NAMALWA (cell line): ENCODE data around the gene ERFE.

Experiments
- DNase-seq: peaks from one replicate; pipeline ENCODE4 v3.0.0-alpha.2; 2015; ENCODE audit warnings: low spot score

The ERFE gene

DNA sequence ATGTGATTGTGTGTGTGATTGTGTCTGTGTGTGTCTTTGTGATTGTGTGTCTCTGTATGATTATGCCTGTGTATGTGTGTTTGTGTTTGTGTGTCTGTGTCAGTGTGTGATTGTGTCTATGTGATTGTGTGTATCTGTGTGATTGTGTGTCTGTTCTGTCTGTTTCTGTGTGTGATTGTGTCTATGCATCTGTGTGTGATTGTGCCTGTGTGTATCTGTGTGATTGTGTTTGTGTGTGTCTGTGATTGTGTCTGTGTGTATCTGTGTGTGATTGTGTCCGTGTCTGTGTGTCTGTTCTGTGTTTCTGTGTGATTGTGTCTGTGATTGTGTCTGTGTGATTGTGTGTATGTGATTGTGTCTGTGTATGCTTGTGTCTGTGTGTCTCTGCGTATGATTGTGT, 32.4 kb upstream of the ERFE start:
- no peak for DNase-seq

DNA sequence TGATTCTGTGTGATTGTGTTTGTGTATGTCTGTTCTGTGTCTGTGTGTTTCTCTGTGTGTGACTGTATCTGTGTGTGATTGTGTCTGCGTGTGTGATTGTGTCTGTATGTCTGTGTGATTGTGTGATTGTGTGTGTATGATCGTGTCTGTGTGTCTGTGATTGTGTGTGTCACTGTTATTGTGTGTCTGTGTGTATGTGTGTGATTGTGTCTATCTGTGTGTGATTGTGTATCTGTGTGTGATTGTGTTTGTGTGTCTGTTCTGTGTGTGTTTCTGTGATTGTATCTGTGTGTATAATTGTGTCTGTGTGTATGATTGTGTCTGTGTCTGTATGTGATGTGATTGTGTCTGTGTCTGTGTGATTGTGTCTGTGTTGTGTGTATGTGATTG, 32.0 kb upstream of the ERFE start:
- no peak for DNase-seq

GRCh38 chr2:238127165-238128060, 31.4 kb upstream of the ERFE start:
- no peak for DNase-seq

GRCh38 chr2:238128061-238128440, 30.7 kb upstream of the ERFE start:
- DNase-seq, result no peak

- DNase-seq, result no peak
Observed at GRCh38 chr2:238128534-238129001, 30.2 kb upstream of the ERFE start.

DNA sequence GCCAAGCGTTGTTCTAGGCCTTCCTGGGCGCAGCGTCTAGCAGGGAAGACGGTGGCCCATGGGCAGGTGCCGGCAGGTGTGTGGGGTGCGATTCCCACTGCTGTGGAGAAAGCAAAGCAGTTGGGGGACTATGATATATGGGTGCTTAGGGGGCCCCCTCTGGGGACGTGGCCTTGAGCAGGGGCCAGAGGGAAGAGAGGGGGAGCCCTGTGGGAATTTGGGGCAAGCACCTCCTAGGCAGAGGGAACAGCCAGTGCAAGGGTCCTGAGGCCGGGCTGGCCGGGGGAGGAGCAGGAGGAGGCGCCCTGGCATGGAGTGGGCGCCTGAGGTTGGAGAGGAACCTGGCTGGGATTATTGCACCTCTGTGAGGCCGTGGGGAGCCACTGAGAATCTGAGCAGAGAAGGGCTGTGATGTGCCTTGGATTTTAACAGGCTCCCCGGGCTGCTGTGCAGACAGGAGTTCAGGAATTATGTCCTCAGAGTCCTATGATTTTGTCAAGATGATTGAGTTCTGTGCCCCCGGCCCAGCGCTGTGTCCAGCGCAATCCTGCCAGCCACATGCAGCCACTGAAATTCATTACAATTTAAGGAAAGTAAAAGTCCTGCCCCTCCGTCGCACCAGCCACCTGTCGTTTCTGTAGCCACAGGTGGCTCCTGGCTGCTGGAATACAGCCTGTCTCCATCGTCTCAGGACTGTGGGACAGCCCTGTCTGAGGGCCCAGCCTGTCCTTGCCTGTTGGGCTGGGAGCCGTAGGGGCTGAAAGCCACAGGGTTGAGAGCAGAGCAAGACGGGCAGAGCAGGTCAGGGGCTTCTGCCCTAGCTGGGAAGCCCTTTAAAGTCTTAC, 29.4 kb upstream of the ERFE start:
- DNase-seq, result no peak

- no peak for DNase-seq
Observed at GRCh38 chr2:238130111-238130695, 28.6 kb upstream of the ERFE start.

DNA sequence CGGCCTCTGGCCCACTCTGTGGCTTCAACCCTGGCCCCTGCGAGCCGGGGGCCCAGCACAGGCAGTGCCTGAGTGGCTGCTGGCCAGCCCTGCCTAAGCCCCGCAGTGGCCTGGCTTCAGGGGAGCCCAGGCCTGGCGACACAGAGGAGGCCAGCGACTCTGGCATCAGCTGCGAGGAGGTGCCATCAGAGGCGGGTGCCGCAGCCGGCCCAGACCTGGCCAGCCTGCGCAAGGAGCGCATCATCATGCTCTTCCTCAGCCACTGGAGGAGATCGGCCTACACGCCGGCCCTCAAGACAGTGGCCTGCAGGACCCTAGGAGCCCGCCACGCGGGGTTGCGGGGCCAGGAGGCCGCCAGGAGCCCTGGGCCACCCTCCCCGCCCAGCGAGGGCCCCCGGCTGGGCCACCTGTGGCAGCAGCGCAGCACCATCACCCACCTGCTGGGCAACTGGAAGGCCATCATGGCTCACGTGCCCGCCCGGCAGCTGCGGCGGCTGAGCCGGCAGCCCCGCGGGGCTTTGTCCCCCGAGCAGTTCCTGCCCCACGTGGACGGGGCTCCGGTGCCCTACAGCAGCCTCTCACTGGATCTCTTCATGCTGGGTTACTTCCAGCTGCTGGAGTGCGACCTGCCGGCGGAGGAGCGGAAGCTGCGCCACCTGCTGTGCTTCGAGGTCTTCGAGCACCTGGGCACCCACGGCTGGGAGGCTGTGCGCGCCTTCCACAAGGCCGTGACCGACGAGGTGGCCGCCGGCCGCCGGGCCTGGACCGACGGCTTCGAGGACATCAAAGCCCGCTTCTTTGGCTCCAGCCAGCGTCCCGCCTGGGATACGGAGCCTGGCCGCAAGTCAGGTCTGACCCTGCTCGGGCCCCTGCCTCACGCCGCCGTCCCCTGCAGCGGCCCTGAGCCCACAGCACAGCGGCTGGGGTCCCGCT, 27.8 kb upstream of the ERFE start:
- no peak for DNase-seq

- DNase-seq, result no peak
Observed at GRCh38 chr2:238131761-238132462, 26.9 kb upstream of the ERFE start.

- no peak for DNase-seq
Observed at GRCh38 chr2:238132463-238133450, 26.0 kb upstream of the ERFE start.

DNA sequence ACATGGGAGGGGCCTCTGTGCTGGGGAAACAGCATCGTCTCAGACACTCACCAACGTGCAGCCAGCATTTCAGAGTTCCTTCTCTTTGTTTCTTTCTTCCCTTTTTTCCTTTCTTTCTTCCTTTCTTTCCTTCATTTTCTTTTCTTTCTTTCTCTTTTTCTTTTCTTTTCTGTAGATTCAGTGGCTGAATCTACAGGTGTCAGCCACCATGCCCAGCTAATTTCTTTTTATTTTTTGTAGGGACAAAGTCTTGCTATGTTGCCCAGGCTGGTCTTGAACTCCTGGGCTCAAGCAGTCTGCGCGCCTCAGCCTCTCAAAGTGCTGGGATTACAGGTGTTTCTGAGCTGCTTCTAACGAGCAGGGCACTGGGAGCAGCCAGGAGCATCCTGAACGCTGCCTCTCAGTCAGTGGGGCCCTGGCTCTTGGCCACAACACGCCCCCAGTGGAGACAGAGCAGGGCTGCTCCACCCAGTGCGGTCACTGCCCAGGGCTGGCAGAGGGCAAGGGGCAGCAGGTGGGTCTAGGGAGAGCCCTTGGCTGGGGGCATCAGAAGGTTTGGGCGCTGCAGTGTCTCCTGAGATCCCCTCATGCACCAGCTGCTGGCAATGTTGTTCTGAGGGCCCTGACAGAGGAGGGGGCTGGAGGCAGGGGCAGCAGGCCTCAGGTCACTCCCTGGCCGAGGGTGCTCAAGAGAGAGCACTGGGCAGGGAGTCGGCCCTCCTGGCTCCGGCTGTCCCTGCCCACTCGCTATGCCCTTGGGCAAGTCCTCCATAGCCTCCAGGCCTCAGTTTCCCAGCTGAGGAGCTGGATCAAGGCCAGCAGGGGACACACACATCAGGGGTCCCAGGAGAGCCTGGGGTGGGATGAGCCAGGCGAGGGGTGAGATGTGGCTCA, 25.0 kb upstream of the ERFE start:
- DNase-seq, result no peak

- no peak for DNase-seq
Observed at GRCh38 chr2:238134393-238134785, 24.4 kb upstream of the ERFE start.

GRCh38 chr2:238135601-238136150, 23.1 kb upstream of the ERFE start:
- DNase-seq, result no peak

GRCh38 chr2:238136820-238137537, 21.8 kb upstream of the ERFE start:
- DNase-seq, result no peak

- no peak for DNase-seq
Observed at GRCh38 chr2:238137885-238138284, 20.9 kb upstream of the ERFE start.

- DNase-seq, result no peak
Observed at GRCh38 chr2:238138331-238139195, 20.2 kb upstream of the ERFE start, which contains the start of gene KLHL30. Gene KLHL30 (plus strand): TSS chr2:238138668. CDS start chr2:238140755, 2,087 bp downstream.
